OCI-LY1 (cell line): ENCODE data around the gene SREBF1.

Source experiments
- EZH2 ChIP-seq: fragments of 200-600 bp; sonication (generic), shearing (Covaris generic); IDR thresholded peaks from 2 replicates; pipeline ENCODE4 v1.8.0; 2017; ENCODE audit warnings: borderline replicate concordance, mixed run types, mild to moderate bottlenecking, antibody characterized with exemption, low read length, moderate library complexity, mixed read lengths
- TF ChIP-seq, protein P1 (sequence below): fragments of 200-600 bp; sonication (generic), shearing (Covaris generic); IDR thresholded peaks from 2 replicates; pipeline ENCODE4 v1.5.1; 2017; ENCODE audit warnings: mild to moderate bottlenecking, antibody characterized with exemption, low read length, moderate library complexity, mixed read lengths

DNA sequence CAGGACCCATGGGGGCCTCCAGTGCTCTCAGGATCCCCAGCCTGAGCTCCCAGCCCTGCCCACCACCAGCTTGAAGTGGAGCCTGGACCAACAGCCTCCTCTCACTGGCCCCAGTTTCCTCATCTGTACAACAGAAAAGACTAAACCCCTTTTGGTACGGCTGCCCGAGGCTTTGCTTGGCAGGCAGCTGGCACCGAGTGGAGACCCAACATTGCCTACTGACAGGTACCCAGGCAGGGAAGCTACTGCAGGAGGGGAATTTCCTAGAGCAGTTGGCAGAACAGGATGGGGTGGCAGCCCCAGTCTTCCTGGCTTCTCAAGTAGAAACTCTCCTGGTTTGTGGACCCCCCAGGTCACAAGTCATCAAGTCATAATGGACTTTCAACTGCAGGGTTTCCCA, 14.2 kb downstream of the SREBF1 start:
- TF ChIP-seq, protein P1, sequence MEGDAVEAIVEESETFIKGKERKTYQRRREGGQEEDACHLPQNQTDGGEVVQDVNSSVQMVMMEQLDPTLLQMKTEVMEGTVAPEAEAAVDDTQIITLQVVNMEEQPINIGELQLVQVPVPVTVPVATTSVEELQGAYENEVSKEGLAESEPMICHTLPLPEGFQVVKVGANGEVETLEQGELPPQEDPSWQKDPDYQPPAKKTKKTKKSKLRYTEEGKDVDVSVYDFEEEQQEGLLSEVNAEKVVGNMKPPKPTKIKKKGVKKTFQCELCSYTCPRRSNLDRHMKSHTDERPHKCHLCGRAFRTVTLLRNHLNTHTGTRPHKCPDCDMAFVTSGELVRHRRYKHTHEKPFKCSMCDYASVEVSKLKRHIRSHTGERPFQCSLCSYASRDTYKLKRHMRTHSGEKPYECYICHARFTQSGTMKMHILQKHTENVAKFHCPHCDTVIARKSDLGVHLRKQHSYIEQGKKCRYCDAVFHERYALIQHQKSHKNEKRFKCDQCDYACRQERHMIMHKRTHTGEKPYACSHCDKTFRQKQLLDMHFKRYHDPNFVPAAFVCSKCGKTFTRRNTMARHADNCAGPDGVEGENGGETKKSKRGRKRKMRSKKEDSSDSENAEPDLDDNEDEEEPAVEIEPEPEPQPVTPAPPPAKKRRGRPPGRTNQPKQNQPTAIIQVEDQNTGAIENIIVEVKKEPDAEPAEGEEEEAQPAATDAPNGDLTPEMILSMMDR = no peak
- no peak for TF ChIP-seq EZH2
